Measurements from ENCODE around the gene PTPRQ.
"Not testable (repeated sequence)": the region's sequence is repeated elsewhere in the genome, so short reads cannot be mapped to it uniquely, and the experiment has no call there.

The PTPRQ gene

GRCh38 chr12:80627782-80628181 lies 183.7 kb downstream of the PTPRQ start:
- DNase-seq (ENCODE audit: extremely low read depth in 1 of 2, low read depth in 1 of 2) = no peak

GRCh38 chr12:80632835-80633234 lies 188.8 kb downstream of the PTPRQ start:
- DNase-seq (ENCODE audit: extremely low read depth in 1 of 2, low read depth in 1 of 2) = no peak

GRCh38 chr12:80634903-80635302 lies 190.9 kb downstream of the PTPRQ start:
- no peak for DNase-seq (ENCODE audit: extremely low read depth in 1 of 2, low read depth in 1 of 2)

- no peak for DNase-seq (ENCODE audit: extremely low read depth in 1 of 2, low read depth in 1 of 2)
Measured at GRCh38 chr12:80636832-80637231, 192.8 kb downstream of the PTPRQ start.

GRCh38 chr12:80641936-80642335 lies 197.9 kb downstream of the PTPRQ start:
- no peak for DNase-seq (ENCODE audit: extremely low read depth in 1 of 2, low read depth in 1 of 2)

- no peak for DNase-seq (ENCODE audit: extremely low read depth in 1 of 2, low read depth in 1 of 2)
Measured at GRCh38 chr12:80643961-80644360, 199.9 kb downstream of the PTPRQ start.

GRCh38 chr12:80648881-80649280 lies 204.8 kb downstream of the PTPRQ start:
- no peak for DNase-seq (ENCODE audit: extremely low read depth in 1 of 2, low read depth in 1 of 2)

GRCh38 chr12:80655751-80656150 lies 211.7 kb downstream of the PTPRQ start:
- no peak for DNase-seq (ENCODE audit: extremely low read depth in 1 of 2, low read depth in 1 of 2)

GRCh38 chr12:80659512-80660063 lies 215.6 kb downstream of the PTPRQ start:
- DNase-seq (ENCODE audit: extremely low read depth in 1 of 2, low read depth in 1 of 2) = no peak

GRCh38 chr12:80662586-80662985 lies 218.6 kb downstream of the PTPRQ start:
- no peak for DNase-seq (ENCODE audit: extremely low read depth in 1 of 2, low read depth in 1 of 2)

- no peak for DNase-seq (ENCODE audit: extremely low read depth in 1 of 2, low read depth in 1 of 2)
Measured at GRCh38 chr12:80670214-80670613, 226.2 kb downstream of the PTPRQ start.

- not testable (repeated sequence) for DNase-seq (ENCODE audit: extremely low read depth in 1 of 2, low read depth in 1 of 2)
Measured at GRCh38 chr12:80676042-80676636, 232.1 kb downstream of the PTPRQ start.

GRCh38 chr12:80676856-80677255 lies 232.8 kb downstream of the PTPRQ start:
- DNase-seq (ENCODE audit: extremely low read depth in 1 of 2, low read depth in 1 of 2) = no peak

GRCh38 chr12:80677994-80678393 lies 234.0 kb downstream of the PTPRQ start:
- DNase-seq (ENCODE audit: extremely low read depth in 1 of 2, low read depth in 1 of 2) = no peak

GRCh38 chr12:80679346-80680131 lies 235.5 kb downstream of the PTPRQ start:
- no peak for DNase-seq (ENCODE audit: extremely low read depth in 1 of 2, low read depth in 1 of 2)

GRCh38 chr12:80681287-80681686 lies 237.3 kb downstream of the PTPRQ start:
- no peak for DNase-seq (ENCODE audit: extremely low read depth in 1 of 2, low read depth in 1 of 2)

GRCh38 chr12:80681786-80682185 lies 237.8 kb downstream of the PTPRQ start:
- no peak for DNase-seq (ENCODE audit: extremely low read depth in 1 of 2, low read depth in 1 of 2)

GRCh38 chr12:80684077-80684495 lies 240.1 kb downstream of the PTPRQ start:
- DNase-seq (ENCODE audit: extremely low read depth in 1 of 2, low read depth in 1 of 2) = no peak

GRCh38 chr12:80690090-80690489 lies 246.1 kb downstream of the PTPRQ start:
- DNase-seq (ENCODE audit: extremely low read depth in 1 of 2, low read depth in 1 of 2) = no peak

GRCh38 chr12:80690513-80690912 lies 246.5 kb downstream of the PTPRQ start:
- DNase-seq (ENCODE audit: extremely low read depth in 1 of 2, low read depth in 1 of 2) = no peak

- DNase-seq (ENCODE audit: extremely low read depth in 1 of 2, low read depth in 1 of 2) = no peak
Measured at GRCh38 chr12:80692114-80692513, 248.1 kb downstream of the PTPRQ start.

GRCh38 chr12:80697270-80697887 lies 253.3 kb downstream of the PTPRQ start:
- no peak for DNase-seq (ENCODE audit: extremely low read depth in 1 of 2, low read depth in 1 of 2)
